GM18867 (cell line): ENCODE results near the gene RAD52.
"Not testable (repeated sequence)": the region's sequence is repeated elsewhere in the genome, so short reads cannot be mapped to it uniquely, and the experiment has no call there.

Experiments used
- ATAC-seq: cut with Tn5 transposase; IDR thresholded peaks from one replicate; pipeline ENCODE4 v1.9.1; 2021; ENCODE audit warnings: mild to moderate bottlenecking, moderate library complexity; ENCODE audit not compliant: unreplicated experiment

Gene RAD52

DNA sequence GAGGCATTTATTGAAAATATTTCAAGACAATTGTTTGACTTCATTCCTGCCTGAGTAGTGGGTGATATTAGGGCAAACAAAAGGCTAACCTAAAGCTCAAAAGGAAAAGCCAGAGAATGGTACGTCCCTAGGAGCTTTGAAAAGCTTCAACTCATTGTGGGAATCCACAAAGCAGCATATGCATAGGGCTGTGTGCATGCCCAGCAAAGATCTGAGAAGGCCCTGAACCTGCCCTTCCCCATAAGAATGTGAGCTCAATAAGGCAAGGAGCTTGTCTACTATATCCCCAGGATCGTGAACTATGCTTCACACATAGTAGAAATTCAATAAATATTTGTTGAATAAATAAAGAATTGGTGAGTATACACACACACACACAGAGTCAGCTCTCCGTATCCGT is 19.1 kb upstream of the RAD52 start:
- ATAC-seq: no peak

GRCh38 chr12:967641-968040 is 18.1 kb upstream of the RAD52 start:
- no peak for ATAC-seq

GRCh38 chr12:966724-967123 is 17.2 kb upstream of the RAD52 start:
- no peak for ATAC-seq

GRCh38 chr12:958588-959123 is 9.2 kb upstream of the RAD52 start:
- ATAC-seq: no peak

- no peak for ATAC-seq
Measured at GRCh38 chr12:955939-956338, 6.4 kb upstream of the RAD52 start.

GRCh38 chr12:954741-955140 is 5.2 kb upstream of the RAD52 start:
- no peak for ATAC-seq

- no peak for ATAC-seq
Measured at GRCh38 chr12:953776-954175, 4.3 kb upstream of the RAD52 start.

- no peak for ATAC-seq
Measured at GRCh38 chr12:951176-951575, 1.7 kb upstream of the RAD52 start.

DNA sequence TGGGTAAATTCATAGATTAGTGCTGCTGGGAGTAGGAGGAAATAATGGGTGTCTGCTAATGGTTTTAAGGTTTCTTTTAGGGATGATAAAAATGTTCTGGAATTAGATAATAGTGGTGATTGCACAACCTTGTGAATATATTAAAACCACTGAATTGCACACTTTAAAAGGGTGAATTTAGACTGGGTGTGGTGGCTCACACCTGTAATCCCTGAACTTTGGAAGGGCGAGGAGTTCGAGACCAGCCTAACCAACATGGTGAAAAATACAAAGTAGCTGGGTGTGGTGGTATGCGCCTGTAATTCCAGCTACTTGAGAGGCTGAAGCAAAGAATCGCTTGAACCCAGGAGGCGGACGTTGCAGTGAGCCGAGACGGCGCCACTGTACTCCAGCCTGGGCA is 1.3 kb downstream of the RAD52 start:
- ATAC-seq: no peak

DNA sequence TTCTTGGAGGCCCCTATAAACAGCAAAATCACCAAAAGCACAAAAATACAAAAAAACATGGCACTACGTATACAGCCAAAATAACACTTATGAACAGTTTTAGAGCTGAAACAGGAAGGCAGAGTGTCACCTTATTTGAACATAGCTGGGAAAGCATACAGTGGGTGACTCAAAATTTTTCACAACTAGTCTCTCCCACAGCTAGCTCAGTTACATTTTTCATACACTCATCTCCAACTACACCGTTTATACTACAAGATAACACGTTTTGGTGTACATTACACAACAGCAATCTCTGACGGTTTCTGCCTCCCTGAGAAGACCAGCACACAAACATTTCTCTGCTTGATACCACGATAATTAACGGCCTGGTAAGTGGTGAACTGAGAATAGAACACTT is 2.9 kb downstream of the RAD52 start:
- no peak for ATAC-seq

- no peak for ATAC-seq
Measured at GRCh38 chr12:946212-946611, 3.3 kb downstream of the RAD52 start.

- no peak for ATAC-seq
Measured at GRCh38 chr12:944211-944610, 5.3 kb downstream of the RAD52 start.

- ATAC-seq: no peak
Measured at GRCh38 chr12:943051-943450, 6.4 kb downstream of the RAD52 start.

DNA sequence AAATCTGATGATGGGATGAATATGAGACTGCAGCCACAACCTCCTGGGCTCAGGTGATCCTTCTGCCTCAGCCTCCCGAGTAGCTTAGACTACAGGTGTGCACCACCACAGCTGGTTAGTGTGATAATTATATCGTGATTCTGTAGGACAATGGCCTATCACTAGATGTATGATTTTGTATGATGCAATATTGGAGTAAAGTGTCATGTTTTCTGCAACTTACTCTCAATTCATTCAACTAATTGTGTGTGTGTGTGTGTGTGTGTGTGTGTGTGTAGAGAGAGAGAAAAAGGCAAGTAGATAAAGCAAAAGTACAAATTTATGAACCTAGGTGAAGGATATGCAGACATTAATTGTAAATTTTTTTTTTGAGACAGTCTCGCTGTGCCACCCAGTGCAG is 10.7 kb downstream of the RAD52 start:
- ATAC-seq: no peak

DNA sequence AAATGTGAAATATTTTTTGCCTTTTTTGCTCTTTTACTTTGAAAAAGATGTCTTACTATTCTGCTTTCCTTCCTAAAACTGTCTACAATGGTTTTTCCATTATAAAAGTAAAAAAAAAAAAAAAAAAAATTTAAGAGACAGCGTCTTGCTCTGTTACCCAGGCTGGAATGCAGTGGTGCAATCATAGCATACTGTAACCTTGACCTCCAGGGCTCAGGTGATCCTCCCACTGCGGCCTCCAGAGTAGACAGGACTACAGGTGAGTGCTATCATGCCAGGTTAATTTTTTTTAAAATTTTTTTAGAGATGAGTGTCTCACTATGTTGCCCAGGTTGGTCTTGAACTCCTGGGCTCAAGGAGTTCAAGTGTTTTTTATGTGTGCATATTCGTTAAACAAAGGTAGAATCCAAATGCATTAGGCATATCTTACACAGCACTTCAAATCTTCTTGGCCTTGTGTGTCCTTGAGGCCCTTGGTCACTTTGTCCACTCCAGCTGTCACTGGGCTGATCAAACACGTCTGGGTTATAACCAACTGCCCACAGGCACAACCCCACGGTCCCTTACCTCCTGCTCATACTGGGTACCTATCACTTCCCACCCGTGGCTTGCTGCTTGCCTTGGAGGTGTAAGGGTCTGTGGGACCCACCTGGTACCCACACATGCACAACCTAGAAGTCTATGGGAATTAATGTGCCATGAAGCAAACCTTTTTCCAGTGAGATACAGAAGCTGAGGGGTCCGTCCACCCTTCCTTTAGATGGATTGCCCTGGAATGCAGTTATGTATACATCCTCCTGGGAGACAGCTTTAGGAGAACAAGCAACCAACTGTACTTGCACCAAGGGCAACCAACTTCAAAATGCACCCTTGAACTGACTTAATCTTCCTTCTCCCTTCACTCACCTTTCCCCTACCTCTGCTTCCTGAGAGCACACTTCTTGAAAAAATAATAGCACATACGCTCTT is 12.8 kb downstream of the RAD52 start:
- ATAC-seq: no peak

- not testable (repeated sequence) for ATAC-seq
Measured at GRCh38 chr12:935891-936290, 13.6 kb downstream of the RAD52 start.

GRCh38 chr12:931591-931990 is 17.9 kb downstream of the RAD52 start:
- ATAC-seq: no peak

GRCh38 chr12:931060-931459 is 18.4 kb downstream of the RAD52 start:
- ATAC-seq: no peak

- no peak for ATAC-seq
Measured at GRCh38 chr12:926641-927040, 22.9 kb downstream of the RAD52 start.

DNA sequence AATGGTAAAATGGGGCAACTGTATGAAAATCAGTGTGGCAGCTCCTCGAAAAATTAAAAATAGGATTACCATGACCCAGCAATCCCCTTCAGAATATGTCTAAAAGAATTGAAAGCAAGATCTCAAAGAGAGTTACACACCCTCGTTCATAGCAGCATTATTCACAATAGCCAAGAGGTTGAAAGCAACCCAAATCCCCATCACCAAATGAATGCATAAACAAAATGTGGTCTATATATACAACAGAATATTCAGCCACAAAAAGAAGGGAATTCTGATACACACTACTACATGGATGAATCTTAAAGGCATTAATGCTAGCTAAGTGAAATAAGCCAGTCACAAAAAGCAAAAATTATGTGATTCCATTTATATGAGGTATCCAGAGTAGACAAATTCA is 27.2 kb downstream of the RAD52 start:
- no peak for ATAC-seq

DNA sequence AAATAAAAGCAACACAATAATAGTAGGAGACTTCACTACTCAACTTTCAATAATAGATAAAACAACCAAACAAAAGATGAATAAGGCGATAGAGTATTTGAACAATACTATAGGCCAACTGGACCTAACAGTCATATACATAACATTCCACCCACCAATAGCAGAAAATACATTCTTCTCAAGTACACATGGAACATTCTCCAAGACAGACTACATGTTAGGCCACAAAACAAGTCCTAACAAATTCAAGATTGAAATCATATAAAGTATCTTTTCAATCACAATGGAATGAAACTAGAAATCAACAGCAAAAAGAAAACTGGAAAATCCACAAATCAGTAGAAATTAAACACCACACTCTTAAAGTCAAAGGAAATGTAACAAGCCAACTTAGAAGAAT is 28.8 kb downstream of the RAD52 start:
- no peak for ATAC-seq

- ATAC-seq: no peak
Measured at GRCh38 chr12:916712-917445, 32.6 kb downstream of the RAD52 start.
